Activated CD4-positive, alpha-beta T cell treated with anti-CD3 and anti-CD28 coated beads for 48 hours (primary cell): ENCODE measurements around the gene JADE2.
"Not testable (repeated sequence)": the region's sequence is repeated elsewhere in the genome, so short reads cannot be mapped to it uniquely, and the experiment has no call there.

Experiments used
- DNase-seq: peaks from one replicate; pipeline ENCODE4 v3.0.0-alpha.2; 2020

JADE2 gene

DNA sequence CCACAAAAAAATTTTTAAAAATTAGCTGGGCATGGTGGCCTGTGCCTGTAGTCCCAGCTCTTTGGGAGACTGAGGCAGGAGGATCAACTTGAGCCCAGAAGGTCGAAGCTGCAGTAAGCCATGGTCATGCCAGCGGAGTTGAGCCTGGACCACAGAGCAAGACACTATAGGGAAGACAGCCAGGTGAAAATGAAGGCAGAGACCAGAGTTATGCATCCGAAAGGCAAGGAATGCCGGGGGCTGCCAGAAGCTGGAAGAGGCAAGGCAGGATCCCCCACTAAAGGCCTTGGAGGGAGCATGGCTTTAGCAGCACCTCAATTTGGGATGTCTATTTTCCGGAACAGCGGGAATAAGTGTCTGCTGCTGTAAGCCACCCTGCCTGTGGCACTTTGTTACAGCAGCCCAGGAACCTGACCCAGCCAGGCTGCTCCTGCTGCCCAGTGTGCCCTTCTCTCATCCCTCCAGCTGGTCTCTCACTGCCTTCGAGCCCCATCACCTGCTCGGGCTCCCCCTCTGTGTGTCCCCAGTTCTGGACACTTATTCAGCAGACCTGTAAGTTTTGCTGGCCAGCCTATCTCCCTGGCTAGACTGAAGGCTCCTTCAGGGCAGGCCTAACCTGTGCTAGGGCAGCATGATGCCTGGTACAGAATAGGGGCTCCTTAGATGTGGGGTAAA is 16.8 kb upstream of the JADE2 start:
- DNase-seq, result no peak

DNA sequence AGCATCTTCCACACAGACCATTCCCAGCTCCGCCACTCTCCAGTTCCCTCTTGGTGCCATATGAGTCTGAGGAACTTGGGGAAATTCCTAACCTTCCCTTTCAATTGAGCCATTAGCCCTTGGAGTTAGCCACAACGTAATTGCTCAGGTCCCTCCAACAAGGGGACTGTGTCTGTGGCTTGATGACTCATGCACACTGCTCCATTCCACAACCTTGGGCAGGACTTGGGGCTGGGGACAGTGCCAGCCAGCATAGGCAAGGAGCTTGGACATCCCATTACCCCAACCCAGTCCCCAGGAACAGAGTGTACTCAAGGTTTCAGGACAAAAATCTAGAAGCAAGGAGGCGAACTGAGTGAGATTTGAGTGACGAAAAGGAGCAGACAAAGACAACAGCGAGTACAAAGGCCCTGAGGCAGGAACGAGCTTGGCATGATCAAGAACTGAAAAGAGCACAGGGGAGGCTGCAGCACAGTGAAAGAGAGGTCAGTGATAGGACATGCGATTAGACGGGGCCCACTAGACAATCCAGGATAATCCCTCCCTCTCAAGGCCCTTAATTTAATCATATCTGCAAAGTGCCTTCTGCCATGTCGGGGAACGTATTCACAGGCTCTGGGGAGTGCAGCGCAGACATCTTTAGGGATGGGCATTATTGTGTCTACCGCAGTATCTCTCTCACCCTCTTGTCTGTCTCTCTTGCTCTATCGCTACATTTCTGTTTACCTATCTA is 16.0 kb upstream of the JADE2 start:
- no peak for DNase-seq

DNA sequence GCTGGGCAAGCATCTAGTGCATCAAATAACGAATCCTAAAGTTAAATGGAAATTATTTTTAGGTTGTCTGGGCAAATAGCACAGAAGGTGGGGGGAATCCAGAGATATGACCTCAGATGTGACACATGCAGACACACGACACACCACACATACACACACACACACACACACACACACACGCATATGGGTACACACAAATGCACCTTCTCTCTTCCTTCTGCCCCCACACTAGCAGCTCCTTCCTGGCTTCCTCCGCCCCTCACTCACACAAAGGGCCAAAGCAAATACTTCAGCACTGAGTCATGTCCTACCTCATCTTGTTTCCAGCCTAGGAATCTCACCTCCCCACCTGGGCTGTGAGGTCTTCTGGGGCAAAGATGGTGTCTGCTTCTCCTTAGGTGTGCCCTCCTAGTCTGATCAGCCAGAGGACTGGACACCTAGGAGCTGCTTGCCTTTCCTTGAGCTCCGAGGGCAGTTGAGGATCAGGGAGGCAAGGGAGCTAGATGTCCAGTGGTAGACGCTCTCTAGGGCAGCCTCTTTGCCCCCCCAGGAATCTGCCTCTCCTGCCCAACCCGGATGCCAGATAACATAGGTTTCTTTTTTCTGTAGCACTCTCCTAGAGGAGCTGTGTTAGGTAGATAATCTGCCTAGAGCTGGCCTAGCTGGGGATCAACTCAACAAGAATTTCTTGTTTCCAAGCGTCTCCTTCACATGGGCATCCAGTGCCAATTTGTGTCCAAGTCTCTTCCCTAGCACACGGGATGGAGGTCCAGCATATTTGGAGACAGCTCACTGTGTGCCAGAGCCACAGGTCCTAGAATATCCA is 14.3 kb upstream of the JADE2 start:
- peak; percentile 77 for DNase-seq

DNA sequence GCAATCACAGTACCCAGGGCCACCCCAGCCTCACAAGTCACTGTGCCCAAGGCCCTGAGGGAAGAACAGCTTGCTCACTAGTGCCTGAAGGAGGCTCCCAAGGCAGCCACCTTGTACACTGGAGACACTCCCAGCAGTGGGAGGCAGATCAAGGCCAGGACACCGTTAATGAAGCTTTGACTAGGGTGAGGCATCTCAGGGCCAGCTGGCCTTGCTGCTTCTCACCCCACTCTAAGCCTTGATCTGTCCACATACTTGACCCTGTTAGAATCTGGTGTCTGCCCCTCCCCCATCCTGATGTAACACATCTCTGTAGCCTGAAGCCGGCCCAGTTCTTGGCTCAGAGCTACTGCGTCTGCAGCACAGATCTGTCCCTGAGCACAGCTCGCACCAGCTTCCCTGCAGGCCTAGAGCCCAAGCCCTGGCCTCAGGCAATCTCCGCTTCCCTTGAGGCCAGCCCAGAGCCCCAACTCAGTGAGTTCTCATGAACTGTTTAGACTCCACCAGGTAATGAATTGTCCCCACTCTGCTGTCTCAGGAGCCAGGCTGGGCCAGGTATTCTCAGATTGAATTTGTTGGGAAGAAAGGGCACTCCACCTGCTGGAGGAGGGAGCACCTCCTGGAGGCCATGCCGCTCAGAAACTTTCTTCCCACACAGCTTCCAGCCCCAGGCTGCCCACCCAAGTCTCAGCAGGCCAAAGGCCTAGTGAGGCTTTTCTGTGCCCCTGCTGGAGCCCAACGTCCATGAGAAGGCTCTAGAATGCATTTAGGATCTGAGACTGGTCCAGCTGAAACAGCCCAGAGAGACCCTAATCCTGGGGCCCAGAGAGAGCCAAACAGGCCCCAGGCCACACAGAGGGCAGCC is 13.4 kb upstream of the JADE2 start:
- no peak for DNase-seq

DNA sequence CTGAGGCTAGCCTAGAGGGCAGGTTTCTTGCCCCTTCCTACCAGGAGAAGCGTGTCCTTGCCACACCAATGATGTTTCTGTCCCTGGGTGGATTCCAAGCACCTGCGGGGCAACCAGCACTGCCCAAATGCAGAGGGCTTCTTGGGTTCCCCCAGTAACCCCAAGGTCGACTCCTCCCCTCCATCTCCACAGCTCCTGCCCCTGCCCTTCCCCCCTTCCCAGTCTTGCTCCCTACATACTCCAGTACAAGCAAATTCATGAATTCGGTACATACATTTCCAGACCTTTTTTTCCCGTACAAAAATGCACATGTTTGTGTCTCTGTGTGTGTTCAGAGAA is 12.8 kb upstream of the JADE2 start:
- no peak for DNase-seq

DNA sequence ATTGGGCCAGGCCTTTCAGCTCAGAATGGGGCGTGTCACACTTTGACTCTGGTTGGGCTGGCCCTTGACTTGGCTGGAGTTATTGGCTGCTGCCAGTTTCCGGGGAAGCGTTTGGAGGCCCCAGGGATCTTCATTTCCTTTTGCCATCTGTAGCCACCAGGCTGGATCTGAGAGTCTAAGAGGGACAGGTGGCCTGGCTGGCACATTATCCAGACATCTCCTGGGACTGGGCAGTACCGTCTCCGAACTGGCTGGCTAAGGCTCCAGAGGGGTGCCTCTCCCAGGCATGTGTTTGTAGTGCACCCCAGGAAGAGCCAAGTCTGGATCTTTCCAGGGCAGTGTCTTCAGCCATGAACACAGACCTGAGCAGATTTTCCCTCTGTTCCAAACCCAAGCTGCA is 9.7 kb upstream of the JADE2 start:
- DNase-seq, result no peak

DNA sequence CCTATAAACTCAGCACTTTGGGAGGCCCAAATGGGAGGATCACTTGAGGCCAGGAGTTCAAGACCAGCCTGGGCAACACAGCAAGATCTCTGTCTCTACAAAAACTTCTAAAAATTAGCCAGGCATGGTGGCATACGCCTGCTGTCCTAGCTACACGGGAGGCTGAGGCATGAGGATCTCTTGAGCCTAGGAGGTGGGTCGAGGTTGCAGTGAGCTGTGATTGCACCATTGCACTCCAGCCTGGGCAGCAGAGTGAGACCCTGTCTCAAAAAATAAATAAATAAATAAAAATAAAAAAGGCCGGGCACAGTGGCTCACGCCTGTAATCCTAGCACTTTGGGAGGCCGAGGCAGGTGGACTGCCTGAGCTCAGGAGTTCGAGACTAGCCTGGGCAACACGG is 8.5 kb upstream of the JADE2 start:
- not testable (repeated sequence) for DNase-seq

DNA sequence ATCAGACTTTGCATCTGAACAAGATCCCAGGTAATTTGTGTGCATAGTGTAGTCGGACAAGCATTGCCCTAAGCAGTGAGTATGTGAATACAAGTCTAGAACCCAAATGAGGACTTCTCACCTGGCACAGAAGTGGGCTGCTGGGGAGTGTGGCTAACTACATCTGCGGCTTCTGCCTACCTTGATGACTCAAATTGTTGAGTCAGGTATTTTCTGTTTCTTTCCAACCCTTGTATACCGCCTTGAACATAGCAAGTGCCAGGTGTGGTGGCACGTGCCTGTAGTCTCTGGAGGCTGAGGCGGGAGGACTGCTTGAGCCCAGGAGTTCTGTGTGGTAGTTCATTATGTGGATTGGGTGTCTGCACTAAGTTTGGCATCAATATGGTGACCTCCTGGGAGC is 7.9 kb upstream of the JADE2 start:
- DNase-seq, result no peak

DNA sequence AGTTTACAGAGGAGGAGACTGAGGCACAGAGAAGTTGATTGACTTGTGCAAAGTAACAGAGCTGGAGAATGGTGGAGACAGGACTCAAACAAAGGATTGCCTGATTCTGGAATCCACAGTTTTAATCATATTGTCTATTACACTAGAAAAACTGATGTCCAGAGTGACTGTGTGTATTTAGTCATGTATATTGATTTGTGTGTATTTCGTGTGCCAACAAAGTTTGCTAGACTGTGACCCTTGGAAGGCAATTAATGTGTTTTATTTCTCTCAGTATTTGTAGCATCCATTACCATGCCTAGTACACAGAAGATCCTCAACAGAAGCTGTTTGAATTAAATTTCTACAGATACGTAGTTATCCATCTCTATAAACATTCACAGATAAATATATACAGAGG is 5.5 kb upstream of the JADE2 start:
- DNase-seq, result no peak

DNA sequence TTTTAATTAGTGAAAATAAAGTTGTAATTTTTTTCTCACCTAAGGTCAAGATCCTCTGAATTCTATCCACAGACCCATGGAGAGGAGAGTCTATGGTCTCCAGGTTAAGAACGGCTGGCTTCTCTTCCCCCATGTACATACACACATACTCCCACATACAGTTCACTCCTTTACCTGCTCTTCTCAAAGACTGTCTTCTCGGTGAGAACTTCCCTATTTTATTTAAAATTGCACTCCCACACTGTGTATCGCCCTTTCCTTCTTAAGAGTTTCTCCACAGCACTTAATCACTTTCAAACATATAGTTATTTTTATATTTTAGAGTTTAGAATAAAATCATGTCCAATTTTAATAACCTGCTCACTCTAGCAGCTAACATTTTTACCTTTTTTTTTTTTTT is 3.6 kb upstream of the JADE2 start:
- no peak for DNase-seq

DNA sequence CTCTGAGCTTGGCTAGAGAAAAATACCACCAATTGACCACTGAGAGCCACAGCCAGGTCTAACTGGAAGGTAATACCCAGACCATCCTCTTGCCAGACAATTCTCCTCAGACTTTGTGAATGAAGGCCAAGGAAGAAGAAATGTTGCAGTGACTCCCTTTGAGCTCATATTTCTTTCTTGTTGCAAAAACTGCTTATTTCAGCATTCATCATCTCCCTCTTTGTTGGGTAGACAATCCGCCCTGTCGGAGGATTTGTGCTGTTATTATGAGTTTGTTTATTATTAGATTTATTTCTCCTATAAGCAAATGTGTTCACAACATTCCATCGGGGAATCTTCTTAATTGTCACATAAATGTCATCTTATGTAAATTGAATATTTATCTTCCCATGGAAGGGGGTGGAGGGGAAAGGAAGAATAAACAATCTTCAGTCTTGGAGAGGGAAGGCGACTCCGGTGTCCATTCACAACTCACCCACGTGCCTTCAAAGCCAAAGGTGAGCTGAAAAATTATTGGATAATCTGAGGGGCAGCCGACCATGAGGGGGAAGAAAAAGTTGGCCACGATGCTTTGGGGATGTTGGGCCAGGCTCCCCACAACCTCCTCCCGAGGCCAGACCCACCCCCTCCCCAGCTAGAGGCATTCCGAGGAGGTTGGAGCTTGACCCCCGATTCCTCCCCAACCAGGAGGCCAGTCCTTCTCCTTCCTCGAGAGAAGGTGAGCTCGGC is 1.8 kb upstream of the JADE2 start:
- DNase-seq, result no peak

DNA sequence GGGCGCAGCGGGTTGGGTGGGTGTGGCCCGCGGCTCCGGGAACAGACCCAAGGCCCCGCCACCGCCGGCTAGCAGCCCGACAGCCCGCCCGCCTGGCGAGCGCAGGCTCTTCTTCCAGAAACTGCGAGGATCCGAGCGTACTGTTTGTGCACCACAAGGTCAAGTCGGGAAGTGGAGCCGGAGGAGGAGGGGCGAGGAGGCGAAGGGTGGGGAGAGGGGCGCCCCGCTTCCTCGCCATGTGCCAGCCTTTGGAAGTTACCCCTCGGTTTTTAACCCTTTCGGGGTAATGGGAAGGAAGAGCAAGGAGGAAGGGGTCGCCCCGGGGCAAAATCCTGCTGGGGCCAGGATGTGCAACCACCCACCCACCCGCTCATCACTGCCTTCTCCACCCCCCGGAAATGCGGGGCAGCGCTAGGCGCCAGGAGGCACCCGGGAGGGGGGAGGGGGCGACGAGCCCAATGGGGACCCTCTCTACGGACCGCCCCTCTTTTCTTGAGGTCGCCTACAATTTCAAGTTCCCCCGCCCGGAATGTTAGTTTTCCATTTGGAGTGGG is 1.1 kb upstream of the JADE2 start:
- DNase-seq, result peak; percentile 77

DNA sequence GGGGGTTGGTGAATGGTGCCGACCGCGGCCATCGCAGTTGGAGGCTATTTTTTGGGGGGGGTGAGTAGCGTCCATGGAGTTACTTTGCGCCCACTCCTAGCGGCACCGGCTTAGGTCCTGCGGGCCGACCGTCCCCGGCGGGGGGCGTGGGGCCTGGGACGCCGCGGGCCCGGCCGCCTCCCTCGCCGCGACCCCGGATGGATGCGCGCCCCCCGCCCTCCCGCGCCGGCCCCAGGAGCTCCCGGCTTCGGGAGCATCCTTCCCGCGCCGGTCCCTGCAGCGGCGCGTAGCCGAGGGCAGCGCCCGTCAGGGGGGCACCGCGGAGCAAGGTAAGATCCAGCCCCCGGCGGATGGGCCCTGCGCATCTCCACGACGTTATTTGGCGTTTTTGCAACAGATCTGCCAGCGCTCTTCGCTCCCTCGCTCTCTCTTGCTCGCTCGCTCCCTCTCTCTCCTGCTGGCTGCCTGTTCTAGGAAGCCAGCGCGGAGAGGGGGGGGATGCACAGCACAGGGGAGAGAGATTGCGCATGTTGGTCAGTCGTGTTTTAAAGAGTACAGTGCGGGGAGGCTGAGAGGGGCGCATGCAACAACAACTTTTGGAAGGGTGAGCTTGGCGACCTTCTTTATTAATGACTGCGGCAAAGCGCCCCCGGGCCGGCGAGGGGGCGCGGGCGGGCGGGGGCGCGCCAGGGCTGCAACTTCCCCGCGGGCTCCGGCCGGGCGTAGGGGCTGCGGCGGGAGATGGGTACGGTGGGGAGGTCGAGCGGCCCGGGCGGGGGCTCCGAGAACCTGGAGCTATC is 413 bp downstream of the JADE2 start:
- peak; percentile 74 for DNase-seq

DNA sequence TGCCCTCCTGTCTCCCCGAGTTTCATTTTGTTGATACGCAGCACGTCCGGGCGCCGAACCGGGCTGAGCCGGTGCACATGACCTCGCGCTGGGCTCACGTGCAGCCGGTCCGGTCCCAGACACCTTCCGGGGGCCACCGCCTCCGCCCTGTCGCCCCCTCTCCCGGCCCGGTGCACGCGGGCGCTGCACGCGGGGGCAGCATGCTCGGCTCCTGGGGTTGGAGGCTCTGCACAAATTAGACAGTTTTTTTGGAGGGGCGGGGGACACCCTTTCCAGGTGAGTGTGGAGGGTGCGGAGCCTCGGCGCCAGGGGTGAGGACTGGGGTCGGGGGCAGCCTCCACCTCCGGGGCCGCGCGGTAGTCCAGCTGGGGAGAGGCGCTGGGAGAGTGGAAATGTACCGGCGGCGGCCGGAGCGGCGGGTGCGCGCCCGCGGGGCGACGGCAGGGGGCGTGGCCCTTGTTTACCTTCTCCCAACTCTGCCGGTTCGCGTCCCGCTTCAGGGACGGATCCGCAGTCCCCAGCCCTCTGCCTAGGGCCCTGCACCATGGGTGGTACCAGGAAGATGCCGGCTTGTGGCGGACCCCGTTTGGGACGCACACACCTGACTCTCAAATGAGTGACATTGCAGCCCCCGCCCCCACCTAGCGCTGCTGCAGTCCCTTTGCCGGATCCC is 1.1 kb downstream of the JADE2 start:
- peak; percentile 90 for DNase-seq

DNA sequence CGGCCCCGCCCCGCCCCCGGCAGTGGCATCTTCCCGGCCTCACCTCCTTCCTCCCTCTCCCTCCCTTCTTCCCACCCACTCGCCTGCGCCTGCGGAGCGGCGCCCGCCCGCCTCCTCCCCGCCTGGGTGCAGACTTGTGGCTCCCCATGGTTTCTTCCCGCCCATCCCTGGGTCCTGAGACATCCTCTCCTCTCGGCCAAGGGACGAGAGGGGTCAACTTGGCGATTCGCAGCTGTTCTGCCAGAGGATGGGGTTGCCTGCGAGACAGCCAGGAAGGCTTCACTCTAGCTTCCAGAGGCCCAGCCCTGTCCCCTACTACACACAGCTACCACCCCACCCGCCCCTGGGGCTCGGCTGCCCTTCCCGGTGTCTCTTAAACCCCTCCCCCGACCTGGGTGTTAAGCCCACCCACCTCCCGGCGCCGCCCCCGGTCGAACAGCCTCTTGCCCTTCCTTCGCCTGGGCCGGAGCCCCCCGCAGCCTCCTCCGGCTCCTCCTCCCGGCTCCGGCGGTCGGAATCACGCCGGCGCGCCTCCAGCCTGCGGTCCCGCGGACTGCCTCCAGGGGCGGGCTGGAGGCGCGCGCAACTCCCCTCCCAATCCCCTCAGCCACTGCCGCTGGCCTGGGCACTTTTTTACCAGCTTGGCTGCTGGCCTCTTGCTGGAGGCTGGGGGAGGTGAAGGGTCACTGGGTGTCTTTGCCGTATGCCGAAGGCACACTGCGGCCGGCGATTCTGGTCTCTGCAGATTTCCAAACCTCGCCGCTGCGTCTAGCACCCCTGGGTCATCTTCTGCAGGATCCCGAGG is 1.9 kb downstream of the JADE2 start:
- DNase-seq, result peak; percentile 82

DNA sequence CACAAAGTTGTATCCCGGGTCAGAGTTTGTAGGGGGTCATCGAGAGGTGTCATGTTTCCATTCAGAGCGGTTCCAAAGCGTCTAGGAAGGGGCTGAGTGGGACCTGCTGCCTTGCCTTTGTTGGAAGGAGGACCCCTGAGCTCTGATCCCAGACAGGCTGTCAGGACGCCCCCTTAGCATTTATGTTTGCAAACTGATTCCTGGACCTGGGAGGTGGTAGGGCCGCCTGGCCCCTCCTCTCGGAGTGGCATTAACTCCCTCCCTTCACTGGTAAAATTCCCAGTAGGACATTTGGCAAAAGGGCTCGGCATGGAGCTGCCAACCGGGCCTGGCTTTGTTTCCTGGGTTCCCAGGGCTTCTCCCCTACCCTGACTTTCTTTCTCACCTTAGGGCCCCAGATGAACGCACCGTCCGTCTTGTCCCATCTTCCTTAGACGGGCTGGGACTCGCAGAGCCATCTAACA is 2.5 kb downstream of the JADE2 start:
- no peak for DNase-seq

DNA sequence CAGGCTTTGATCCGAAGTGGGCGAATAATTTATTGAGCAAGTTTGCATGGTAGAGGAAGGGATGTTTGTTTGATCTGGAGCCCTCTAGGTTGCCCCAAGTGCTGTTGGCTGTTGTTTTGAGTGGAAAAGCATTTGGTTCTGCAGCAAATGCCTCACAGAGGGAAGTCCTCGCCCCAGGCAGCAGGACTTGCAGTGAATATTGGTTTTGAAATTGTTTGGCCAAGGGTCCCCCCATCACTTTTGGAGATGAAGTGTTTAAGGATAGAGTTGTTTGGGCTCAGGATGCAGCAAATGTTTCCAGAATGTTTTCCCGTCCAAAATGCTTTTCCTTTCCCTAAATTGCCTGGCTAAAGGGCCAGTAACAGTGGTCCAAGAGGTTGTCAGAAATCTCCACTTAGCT is 3.1 kb downstream of the JADE2 start:
- no peak for DNase-seq

DNA sequence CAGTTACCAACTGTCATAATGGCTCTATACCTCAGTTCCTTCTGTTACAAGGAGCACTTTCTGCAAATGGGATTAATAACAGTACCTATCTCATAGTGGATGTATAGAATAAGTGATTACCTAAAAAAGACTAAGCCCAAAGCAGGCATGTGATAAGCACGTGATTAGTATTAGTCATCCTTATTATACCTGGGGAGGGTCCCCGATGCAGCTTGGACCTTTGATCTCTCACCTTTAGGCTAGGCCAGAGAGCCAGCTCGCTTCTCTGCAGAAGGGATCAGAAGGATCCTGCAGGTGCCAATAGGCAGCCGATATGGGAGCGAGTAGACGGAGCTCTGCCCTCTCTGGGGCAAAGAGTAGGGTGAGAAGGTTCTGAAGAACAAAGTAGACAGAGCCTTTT is 4.0 kb downstream of the JADE2 start:
- no peak for DNase-seq

DNA sequence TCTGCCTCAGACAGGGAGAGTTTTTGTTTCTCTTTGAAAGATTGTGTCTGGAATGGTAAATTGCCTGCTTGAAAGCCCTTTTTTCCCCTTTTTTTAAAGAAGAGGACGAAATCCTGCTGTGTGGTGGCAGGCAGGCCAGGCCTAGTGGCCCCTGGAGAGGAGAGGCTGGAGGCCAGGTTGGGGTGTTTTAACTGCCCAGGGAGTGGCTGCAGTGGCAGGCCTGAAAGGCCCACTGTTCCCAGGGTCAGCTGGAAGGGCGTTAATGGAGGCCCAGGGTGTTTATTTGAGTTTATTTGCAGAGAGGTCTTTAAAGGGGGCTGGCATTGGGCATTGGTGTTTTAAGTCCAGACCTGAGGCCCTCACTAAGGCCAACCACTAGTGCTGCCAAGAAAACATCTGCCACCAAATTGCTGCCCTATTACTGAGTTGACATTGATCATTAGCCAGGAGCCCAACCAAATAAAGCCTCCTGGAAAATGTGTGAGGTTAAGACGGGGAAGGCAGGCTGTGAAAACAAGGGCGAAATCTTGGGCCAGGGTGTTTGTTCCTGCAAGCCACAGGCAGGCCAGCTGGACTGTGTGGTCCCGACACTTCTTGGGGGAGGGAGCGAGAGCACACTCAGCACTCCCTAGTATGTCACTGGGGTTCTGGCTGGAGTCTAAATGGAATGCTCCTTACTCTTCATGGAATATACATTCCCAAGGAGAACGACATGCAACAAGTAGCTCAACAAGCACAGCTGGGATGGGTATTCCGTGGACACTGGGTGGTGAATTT is 5.0 kb downstream of the JADE2 start:
- no peak for DNase-seq
